ENCODE measurements around the gene CD22. TPM values are rescaled to one million over a fixed set of nuclear protein-coding genes. Genes with fewer than 3 reads are reported as not detected.

CD22 gene
- total and polyA plus RNA-seq, 2 of the 13 experiments (the other 11 are each of a cell fraction or from before 2014, with no cell fraction given), result 0.71 to 1.7 TPM

GRCh38 chr19:35389192-35389861 is 60.3 kb downstream of the CD22 start (continued):
- no peak for TF ChIP-seq ZNF784 (CRISPR knock-in tag; IDR thresholded peaks at IDR 0.05; ENCODE audit: borderline replicate concordance)
- no peak for TF ChIP-seq ZNF296 (CRISPR knock-in tag; conservative IDR thresholded peaks at IDR 0.05)
- TF ChIP-seq BRCA1 (CRISPR knock-in tag; IDR thresholded peaks at IDR 0.05), result no peak
- TF ChIP-seq HES4 (CRISPR knock-in tag; IDR thresholded peaks at IDR 0.05; ENCODE audit: borderline replicate concordance), result no peak
- no peak for TF ChIP-seq ZNF44 (CRISPR knock-in tag; IDR thresholded peaks at IDR 0.05)
- TF ChIP-seq DNMT1 (CRISPR knock-in tag; IDR thresholded peaks at IDR 0.05), result no peak
- TF ChIP-seq SAP130 (CRISPR knock-in tag; IDR thresholded peaks at IDR 0.05; ENCODE audit: low read depth), result no peak
- TF ChIP-seq CSRNP1 (CRISPR knock-in tag; IDR thresholded peaks at IDR 0.05), result no peak
- TF ChIP-seq SKI (IDR thresholded peaks at IDR 0.05; ENCODE audit: partially characterized antibody), result no peak
- TF ChIP-seq, protein P1, sequence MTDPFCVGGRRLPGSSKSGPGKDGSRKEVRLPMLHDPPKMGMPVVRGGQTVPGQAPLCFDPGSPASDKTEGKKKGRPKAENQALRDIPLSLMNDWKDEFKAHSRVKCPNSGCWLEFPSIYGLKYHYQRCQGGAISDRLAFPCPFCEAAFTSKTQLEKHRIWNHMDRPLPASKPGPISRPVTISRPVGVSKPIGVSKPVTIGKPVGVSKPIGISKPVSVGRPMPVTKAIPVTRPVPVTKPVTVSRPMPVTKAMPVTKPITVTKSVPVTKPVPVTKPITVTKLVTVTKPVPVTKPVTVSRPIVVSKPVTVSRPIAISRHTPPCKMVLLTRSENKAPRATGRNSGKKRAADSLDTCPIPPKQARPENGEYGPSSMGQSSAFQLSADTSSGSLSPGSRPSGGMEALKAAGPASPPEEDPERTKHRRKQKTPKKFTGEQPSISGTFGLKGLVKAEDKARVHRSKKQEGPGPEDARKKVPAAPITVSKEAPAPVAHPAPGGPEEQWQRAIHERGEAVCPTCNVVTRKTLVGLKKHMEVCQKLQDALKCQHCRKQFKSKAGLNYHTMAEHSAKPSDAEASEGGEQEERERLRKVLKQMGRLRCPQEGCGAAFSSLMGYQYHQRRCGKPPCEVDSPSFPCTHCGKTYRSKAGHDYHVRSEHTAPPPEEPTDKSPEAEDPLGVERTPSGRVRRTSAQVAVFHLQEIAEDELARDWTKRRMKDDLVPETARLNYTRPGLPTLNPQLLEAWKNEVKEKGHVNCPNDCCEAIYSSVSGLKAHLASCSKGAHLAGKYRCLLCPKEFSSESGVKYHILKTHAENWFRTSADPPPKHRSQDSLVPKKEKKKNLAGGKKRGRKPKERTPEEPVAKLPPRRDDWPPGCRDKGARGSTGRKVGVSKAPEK (CRISPR knock-in tag; IDR thresholded peaks at IDR 0.05; ENCODE audit: borderline replicate concordance), result no peak
- no peak for TF ChIP-seq DZIP1 (CRISPR knock-in tag; IDR thresholded peaks at IDR 0.05)
- TF ChIP-seq ZNF775 (CRISPR knock-in tag; IDR thresholded peaks at IDR 0.05; ENCODE audit: borderline replicate concordance), result no peak
- peak; percentile 56; the same call in 1 of the 2 replicates for TF ChIP-seq ZNF644 (CRISPR knock-in tag; IDR thresholded peaks at IDR 0.05; ENCODE audit: low read depth)
- TF ChIP-seq BRD4 (CRISPR knock-in tag; IDR thresholded peaks at IDR 0.05), result no peak
- TF ChIP-seq, protein P2, sequence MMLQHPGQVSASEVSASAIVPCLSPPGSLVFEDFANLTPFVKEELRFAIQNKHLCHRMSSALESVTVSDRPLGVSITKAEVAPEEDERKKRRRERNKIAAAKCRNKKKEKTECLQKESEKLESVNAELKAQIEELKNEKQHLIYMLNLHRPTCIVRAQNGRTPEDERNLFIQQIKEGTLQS (CRISPR knock-in tag; IDR thresholded peaks at IDR 0.05), result peak; percentile 65; the same call in 1 of the 2 replicates
- no peak for TF ChIP-seq ZNF710 (CRISPR knock-in tag; IDR thresholded peaks at IDR 0.05; ENCODE audit: borderline replicate concordance)
- TF ChIP-seq, protein P3, sequence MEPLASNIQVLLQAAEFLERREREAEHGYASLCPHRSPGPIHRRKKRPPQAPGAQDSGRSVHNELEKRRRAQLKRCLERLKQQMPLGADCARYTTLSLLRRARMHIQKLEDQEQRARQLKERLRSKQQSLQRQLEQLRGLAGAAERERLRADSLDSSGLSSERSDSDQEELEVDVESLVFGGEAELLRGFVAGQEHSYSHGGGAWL (CRISPR knock-in tag; IDR thresholded peaks at IDR 0.05), result no peak
- TF ChIP-seq ZNF260 (CRISPR knock-in tag; IDR thresholded peaks at IDR 0.05; ENCODE audit: borderline replicate concordance, low read depth), result no peak

All from HepG2 (cell line).